Activated gamma-delta T cell treated with anti-CD3 and anti-CD28 coated beads, Interleukin-2, amount 50 U/mL, for 16 hours (primary cell): Measurements from ENCODE around the gene ARID1B.
A peak's percentile ranks its signal among the peaks of the same experiment; 100 is the strongest.

Source experiments
- DNase-seq: peaks from one replicate; pipeline ENCODE4 v3.0.0-alpha.2; 2020; ENCODE audit warnings: low read depth

Gene ARID1B

GRCh38 chr6:156776840-156777576, at the start of gene ARID1B:
Gene ARID1B, plus strand, starts transcription at chr6:156777378. Its CDS starts 303 bp downstream, at chr6:156777681.
- peak; percentile 62 for DNase-seq

GRCh38 chr6:156727715-156728385, 49.3 kb upstream of the ARID1B start:
- DNase-seq, result no peak

- DNase-seq, result no peak
These were observed 47.9 kb upstream of the ARID1B start for GRCh38 chr6:156729248-156729647.

- DNase-seq, result no peak
These were observed 45.8 kb upstream of the ARID1B start for GRCh38 chr6:156731396-156731795.

- DNase-seq, result no peak
These were observed 41.4 kb upstream of the ARID1B start for GRCh38 chr6:156735751-156736150.

GRCh38 chr6:156740604-156741003, 36.6 kb upstream of the ARID1B start:
- no peak for DNase-seq

- DNase-seq, result no peak
These were observed 35.7 kb upstream of the ARID1B start for GRCh38 chr6:156741287-156742073.

- no peak for DNase-seq
These were observed 29.5 kb upstream of the ARID1B start for GRCh38 chr6:156747715-156748114.

- no peak for DNase-seq
These were observed 28.7 kb upstream of the ARID1B start for GRCh38 chr6:156748504-156748903.

GRCh38 chr6:156752666-156753301, 24.4 kb upstream of the ARID1B start:
- no peak for DNase-seq

- no peak for DNase-seq
These were observed 20.3 kb upstream of the ARID1B start for GRCh38 chr6:156756630-156757610.

GRCh38 chr6:156757849-156758248, 19.3 kb upstream of the ARID1B start:
- DNase-seq, result no peak

- DNase-seq, result no peak
These were observed 16.8 kb upstream of the ARID1B start for GRCh38 chr6:156760377-156760776.

- no peak for DNase-seq
These were observed 14.6 kb upstream of the ARID1B start for GRCh38 chr6:156762547-156762946.

GRCh38 chr6:156765117-156765516, 12.1 kb upstream of the ARID1B start:
- no peak for DNase-seq

- no peak for DNase-seq
These were observed 9.3 kb upstream of the ARID1B start for GRCh38 chr6:156767603-156768467.

GRCh38 chr6:156771047-156771446, 6.1 kb upstream of the ARID1B start:
- no peak for DNase-seq

GRCh38 chr6:156771761-156772160, 5.4 kb upstream of the ARID1B start:
- DNase-seq, result no peak

- no peak for DNase-seq
These were observed 3.7 kb upstream of the ARID1B start for GRCh38 chr6:156773476-156773875.
